Body of pancreas (tissue), 4 donors: ENCODE measurements around the gene GCNT1. TPM values are rescaled to one million over a fixed set of nuclear protein-coding genes. Genes with fewer than 3 reads are reported as not detected.
"Not testable (repeated sequence)": the region's sequence is repeated elsewhere in the genome, so short reads cannot be mapped to it uniquely, and the experiment has no call there.

Source experiments
- ATAC-seq: fragments of 150-250 bp; one replicate; pipeline ENCODE4 v1.9.1; 2016
- DNase-seq, 4 donors: peaks; one replicate each; pipeline ENCODE4 v3.0.0-alpha.2; 2019
- H3K27ac ChIP-seq, 4 donors: fragments of 200-600 bp; sonication (generic); 1 replicate in 3 of 4; 2 replicates in 1 of 4; pipeline versions ENCODE4 v1.5.1 to v1.6.1; 2016 to 2019; ENCODE audit warnings: mild to moderate bottlenecking in 1 of 4, mixed read lengths in 1 of 4, moderate library complexity in 1 of 4
- H3K27me3 ChIP-seq, 2 donors: fragments of 200-600 bp; sonication (generic); one replicate each; pipeline ENCODE4 v1.6.0; 2016; ENCODE audit warnings: mild to moderate bottlenecking in 1 of 2
- H3K36me3 ChIP-seq, 2 donors: fragments of 200-600 bp; sonication (generic); replicated peaks in 1 of 2; 2 replicates each; pipeline ENCODE4 v1.5.1; 2016; ENCODE audit warnings: low read depth in 2 of 2; ENCODE audit not compliant: insufficient read depth in 1 of 2
- H3K4me1 ChIP-seq: fragments of 200-600 bp; sonication (generic); one replicate; pipeline ENCODE4 v1.6.0; 2016
- H3K4me3 ChIP-seq, 2 donors: fragments of 200-600 bp; sonication (generic); 1 replicate in 1 of 2; 2 replicates in 1 of 2; pipeline ENCODE4 v1.5.1; 2016 to 2019
- H3K9me3 ChIP-seq, 3 donors: fragments of 200-600 bp; sonication (generic); 1 replicate in 2 of 3; 2 replicates in 1 of 3; pipeline ENCODE4 v1.5.1; 2016
- POLR2A ChIP-seq, 3 donors: fragments of 450-650 bp; IDR thresholded peaks; one replicate each; pipeline ENCODE4 v1.6.1; 2016; ENCODE audit warnings: antibody characterized with exemption in 3 of 3, mild to moderate bottlenecking in 2 of 3
- WGBS, 2 donors: methylation state at CpG; one replicate each; pipeline ENCODE4 v1.1.5; 2017; 5-methylcytosine and 5-hydroxymethylcytosine counted together
- intact Hi-C: fragments of 100-400 bp; cut with DNase I; formaldehyde crosslinking; loops from one replicate; pipeline ENCODE4 v1.15.1; 2023
- total RNA-seq, 2 donors: library from RNA; depleted of rRNA; stranded (reverse); fragments of >200 nt; gene quantifications; one replicate each; pipeline ENCODE4 v1.1.0, GENCODE V29; 2016
- TF ChIP-seq, protein P1 (sequence below), 7 experiments: fragments of 450-650 bp in 4 of 7; fragments of 200-600 bp in 3 of 7; sonication (generic) in 3 of 7; IDR thresholded peaks; one replicate each; pipeline ENCODE4 v1.5.1; 2016 to 2019; ENCODE audit warnings: antibody characterized with exemption in 7 of 7

The GCNT1 gene
- total RNA-seq, 2 donors from 2014 or later = 7.3 to 34.2 TPM

DNA sequence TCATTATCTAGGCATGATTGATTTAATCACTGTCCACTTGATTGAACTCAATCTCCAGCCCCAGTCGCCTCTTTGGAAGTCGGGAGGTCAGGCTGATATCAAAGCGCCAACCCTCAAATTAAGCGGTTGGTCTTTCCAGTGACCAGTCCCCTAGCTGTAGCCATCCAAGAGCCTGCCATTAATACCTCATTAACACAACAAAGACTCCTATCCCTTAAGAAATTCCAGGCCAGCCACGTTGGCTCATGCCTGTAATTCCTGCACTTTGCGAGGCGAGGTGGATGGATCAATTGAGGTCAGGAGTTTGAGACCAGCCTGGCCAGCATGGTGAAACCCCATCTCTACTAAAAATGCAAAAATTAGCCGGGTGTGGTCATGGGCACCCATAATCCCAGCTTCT is 27.4 kb upstream of the GCNT1 start:
- WGBS, 2 donors = 76 to 85% methylated on average over 8 of the region's 8 CpGs
- no peak overlapping the region for H3K27ac ChIP-seq
- no peak for ATAC-seq
- H3K4me3 ChIP-seq = no peak overlapping the region
- no peaks in the 10 kb centered on the region for H3K4me1 ChIP-seq
- DNase-seq = no peak
- no peaks in the 10 kb centered on the region for H3K36me3 ChIP-seq
- intact Hi-C loops = no loop called here
- no peaks in the 10 kb centered on the region for H3K9me3 ChIP-seq
- H3K27me3 ChIP-seq = no peaks in the 10 kb centered on the region
- TF ChIP-seq, protein P1, sequence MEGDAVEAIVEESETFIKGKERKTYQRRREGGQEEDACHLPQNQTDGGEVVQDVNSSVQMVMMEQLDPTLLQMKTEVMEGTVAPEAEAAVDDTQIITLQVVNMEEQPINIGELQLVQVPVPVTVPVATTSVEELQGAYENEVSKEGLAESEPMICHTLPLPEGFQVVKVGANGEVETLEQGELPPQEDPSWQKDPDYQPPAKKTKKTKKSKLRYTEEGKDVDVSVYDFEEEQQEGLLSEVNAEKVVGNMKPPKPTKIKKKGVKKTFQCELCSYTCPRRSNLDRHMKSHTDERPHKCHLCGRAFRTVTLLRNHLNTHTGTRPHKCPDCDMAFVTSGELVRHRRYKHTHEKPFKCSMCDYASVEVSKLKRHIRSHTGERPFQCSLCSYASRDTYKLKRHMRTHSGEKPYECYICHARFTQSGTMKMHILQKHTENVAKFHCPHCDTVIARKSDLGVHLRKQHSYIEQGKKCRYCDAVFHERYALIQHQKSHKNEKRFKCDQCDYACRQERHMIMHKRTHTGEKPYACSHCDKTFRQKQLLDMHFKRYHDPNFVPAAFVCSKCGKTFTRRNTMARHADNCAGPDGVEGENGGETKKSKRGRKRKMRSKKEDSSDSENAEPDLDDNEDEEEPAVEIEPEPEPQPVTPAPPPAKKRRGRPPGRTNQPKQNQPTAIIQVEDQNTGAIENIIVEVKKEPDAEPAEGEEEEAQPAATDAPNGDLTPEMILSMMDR (IDR thresholded peaks at IDR 0.05) = no peak
- no peak for TF ChIP-seq POLR2A (IDR thresholded peaks at IDR 0.05)

DNA sequence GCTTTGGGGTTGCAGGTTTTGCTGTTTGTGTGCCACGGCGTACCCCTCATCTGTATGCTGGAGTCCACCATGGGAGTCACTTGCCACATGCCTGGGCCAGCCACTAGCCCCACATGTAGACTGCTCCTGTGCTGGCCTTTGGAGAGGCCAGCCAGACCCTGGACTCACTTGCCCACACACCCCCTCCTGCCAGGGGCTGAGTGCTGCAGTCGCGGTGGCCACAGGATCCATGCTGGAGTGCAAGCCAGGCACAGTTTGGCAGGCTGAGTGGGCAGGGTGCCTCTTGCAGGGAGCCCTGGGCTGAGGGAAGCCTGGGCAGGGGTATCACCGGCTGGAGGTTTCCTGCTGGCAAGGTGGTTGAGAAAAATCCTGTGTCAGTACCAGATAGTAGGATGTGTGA is 25.6 kb upstream of the GCNT1 start:
- intact Hi-C loops = no loop called here
- Histone ChIP-seq H3K27me3 (no peaks in the 10 kb centered on the region), H3K36me3 (no peaks in the 10 kb centered on the region), H3K9me3 (no peaks in the 10 kb centered on the region), H3K4me3 (no peak overlapping the region), H3K4me1 (no peaks in the 10 kb centered on the region), H3K27ac (no peak overlapping the region)
- 88% methylated on average over 5 of the region's 5 CpGs; no CpG with 5 or more reads in 1 of the 2 donors for WGBS, 2 donors
- no peak for ATAC-seq
- DNase-seq = no peak
- TF ChIP-seq, protein P1 (IDR thresholded peaks at IDR 0.05) = no peak
- TF ChIP-seq POLR2A (IDR thresholded peaks at IDR 0.05) = no peak

DNA sequence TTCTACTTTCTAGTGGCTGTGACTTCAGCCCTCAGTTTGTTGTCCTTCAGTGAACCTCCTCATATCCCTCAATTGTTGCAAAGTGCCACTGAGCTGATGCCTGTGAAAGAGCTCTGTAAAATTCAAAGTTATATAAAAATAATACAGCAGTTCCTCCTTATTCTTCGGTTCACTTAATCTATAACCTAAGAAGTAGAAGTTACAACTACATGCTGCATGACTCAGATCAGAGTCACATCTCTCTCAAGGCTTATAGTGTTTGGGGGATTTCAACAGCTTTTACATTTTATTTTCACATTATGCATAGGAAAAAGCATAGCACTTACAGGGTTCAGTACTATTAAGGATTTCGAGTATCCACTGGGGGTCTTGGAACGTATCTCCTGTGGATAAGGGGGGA is 25.1 kb upstream of the GCNT1 start:
- no peak for TF ChIP-seq POLR2A (IDR thresholded peaks at IDR 0.05)
- TF ChIP-seq, protein P1 (IDR thresholded peaks at IDR 0.05) = no peak
- ATAC-seq = no peak
- 68 to 76% methylated on average over 3 of the region's 3 CpGs for WGBS, 2 donors
- no peak for DNase-seq
- no peaks in the 10 kb centered on the region for H3K9me3 ChIP-seq
- H3K27ac ChIP-seq = no peak overlapping the region
- H3K4me1 ChIP-seq = no peaks in the 10 kb centered on the region
- H3K36me3 ChIP-seq = no peaks in the 10 kb centered on the region
- no peak overlapping the region for H3K4me3 ChIP-seq
- no peaks in the 10 kb centered on the region for H3K27me3 ChIP-seq
- intact Hi-C loops = no loop called here

DNA sequence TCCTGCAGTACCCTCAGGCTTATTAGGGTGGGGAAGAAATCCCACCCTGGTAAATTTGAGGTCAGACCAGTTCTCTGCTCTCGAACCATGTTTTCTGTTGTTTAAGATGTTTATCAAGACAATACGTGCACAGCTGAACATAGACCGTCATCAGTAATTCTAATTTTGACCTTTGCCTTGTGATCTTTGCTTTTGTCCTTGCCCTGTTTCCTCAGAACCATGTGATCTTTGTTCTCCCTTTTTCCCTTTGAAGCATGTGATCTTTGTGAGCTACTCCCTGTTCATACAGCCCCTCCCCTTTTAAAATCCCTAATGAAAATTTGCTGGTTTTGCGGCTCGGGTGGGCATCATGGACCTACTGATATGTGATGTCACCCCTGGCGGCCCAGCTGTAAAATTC is 24.1 kb upstream of the GCNT1 start:
- ATAC-seq, H3K4me1 ChIP-seq, H3K36me3 ChIP-seq, intact Hi-C loops, DNase-seq, H3K27me3 ChIP-seq, H3K4me3 ChIP-seq, H3K27ac ChIP-seq, H3K9me3 ChIP-seq: not testable (repeated sequence)
- 80 to 84% methylated on average over 6 of the region's 6 CpGs for WGBS, 2 donors

DNA sequence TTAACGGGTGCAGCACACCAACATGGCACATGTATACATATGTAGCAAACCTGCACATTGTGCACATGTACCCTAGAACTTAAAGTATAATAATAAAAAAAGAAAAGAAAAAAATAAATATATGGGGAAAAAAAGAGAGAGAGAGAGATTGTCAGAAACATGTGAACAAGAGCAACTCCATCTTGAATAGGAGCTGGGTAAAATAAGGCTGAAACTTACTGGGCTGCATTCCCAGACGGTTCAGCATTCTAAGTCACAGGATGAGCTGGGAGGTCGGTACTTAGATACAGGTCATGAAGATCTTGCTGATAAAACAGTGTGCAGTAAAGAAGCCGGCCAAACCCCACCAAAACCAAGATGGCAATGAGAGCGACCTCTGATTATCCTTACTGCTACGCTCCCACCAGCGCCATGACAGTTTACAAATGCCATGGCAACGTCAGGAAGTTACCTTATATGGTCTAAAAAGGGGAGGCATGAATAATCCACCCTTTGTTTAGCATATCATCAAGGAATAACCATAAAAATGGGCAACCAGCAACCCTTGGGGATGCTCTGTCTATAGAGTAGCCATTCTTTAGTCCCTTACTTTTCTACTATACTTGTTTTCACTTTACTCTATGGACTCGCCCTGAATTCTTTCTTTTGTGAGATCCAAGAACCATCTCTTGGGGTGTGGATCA is 21.8 kb upstream of the GCNT1 start:
- WGBS, 2 donors = 80% methylated on average over 9 of the region's 9 CpGs

More for the DNA sequence above, 21.8 kb upstream of the GCNT1 start:
- H3K27ac ChIP-seq, H3K9me3 ChIP-seq, H3K4me1 ChIP-seq, H3K27me3 ChIP-seq, ATAC-seq, DNase-seq, H3K4me3 ChIP-seq, H3K36me3 ChIP-seq, intact Hi-C loops: not testable (repeated sequence)
